ENCODE data around the gene CCDC127. TPM values are rescaled to one million over a fixed set of nuclear protein-coding genes. Genes with fewer than 3 reads are reported as not detected.
"Not testable (repeated sequence)": the region's sequence is repeated elsewhere in the genome, so short reads cannot be mapped to it uniquely, and the experiment has no call there.

The CCDC127 gene
- total and polyA plus RNA-seq, 2 donors (not counting 3 experiments of a cell fraction or from before 2014, with no cell fraction given) = 3.4 to 6.3 TPM

GRCh38 chr5:219460-219863 is 1.5 kb upstream of the CCDC127 start:
- H2AFZ ChIP-seq (ENCODE audit: low read depth, low read length) = no peak overlapping the region
- ChIA-PET POLR2A (interaction anchor here (1.1 kb wide), 1 partner anchor 31 kb away, joined by 3 read pairs; no protein-coding TSS in a partner anchor), CTCF (interaction anchor here (1.1 to 3.5 kb wide), 3 partner anchors 31 to 211 kb away, joined by 3 to 36 read pairs (median 5); no protein-coding TSS in a partner anchor)
- H3K9me3 ChIP-seq (replicated peaks; ENCODE audit: control insufficient read depth, insufficient read depth, low read length) = no peaks in the 10 kb centered on the region
- H3K79me2 ChIP-seq (ENCODE audit: control insufficient read depth, insufficient read depth, low read length) = peaks cover 67% of the 10 kb centered on the region
- H4K20me1 ChIP-seq (replicated peaks; ENCODE audit: control insufficient read depth, extremely low read depth, insufficient read depth, low read length) = peaks cover 5% of the 10 kb centered on the region
- peak overlapping the region; percentile 79 for H3K9ac ChIP-seq (replicated peaks; ENCODE audit: extremely low read depth, insufficient read depth, low read length)
- BruUV-seq (replicated peaks) = TSS peak; percentile 44
- peak overlapping the region; percentile 70 for H3K27ac ChIP-seq (ENCODE audit: insufficient read depth, low read depth, low read length)
- H3K36me3 ChIP-seq (ENCODE audit: control insufficient read depth in 2 of 2, extremely low read depth in 1 of 2, insufficient read depth in 2 of 2, low read length in 2 of 2) = peaks cover 0 to 2% of the 10 kb centered on the region in 2 experiments
- peak; percentile 79 for DNase-seq (ENCODE audit: low read depth, low spot score)
- TF ChIP-seq FOS (IDR thresholded peaks at IDR 0.05; ENCODE audit: borderline replicate concordance, insufficient read depth, low read length) = peak; percentile 33
- no peak for TF ChIP-seq MAX (IDR thresholded peaks at IDR 0.05; ENCODE audit: insufficient read depth, insufficient read length)
- peak overlapping the region; percentile 86 to 95 (median 94) for H3K4me3 ChIP-seq (replicated peaks in 1 of 3; ENCODE audit: insufficient read depth in 1 of 3, low read depth in 1 of 3, low read length in 3 of 3)
- peaks cover 49% of the 10 kb centered on the region for H3K4me1 ChIP-seq (ENCODE audit: control insufficient read depth, extremely low read depth, insufficient read depth, low read length)
- FAIRE-seq = peak; percentile 69
- peak overlapping the region; percentile 99 for H3K4me2 ChIP-seq (ENCODE audit: insufficient read depth, low read length)
- dilution Hi-C loops (cut with MboI; ENCODE audit: extremely low pct_ligation_motif_present, low sequenced_read_pairs) (no loop called here), intact Hi-C loops (cut with micrococcal nuclease) (loop anchor here (1.0 to 2.0 kb wide), 2 partner anchors 31 to 91 kb away; no protein-coding TSS in a partner anchor)
- H3K9me1 ChIP-seq (replicated peaks; ENCODE audit: control insufficient read depth, extremely low read depth, insufficient read depth, low read length) = no peaks in the 10 kb centered on the region
- no peaks in the 10 kb centered on the region for H3K27me3 ChIP-seq (ENCODE audit: control insufficient read depth in 2 of 2, insufficient read depth in 2 of 2, low read length in 2 of 2)

GRCh38 chr5:218457-219291 is 721 bp upstream of the CCDC127 start:
- dilution Hi-C loops (cut with MboI; ENCODE audit: extremely low pct_ligation_motif_present, low sequenced_read_pairs) (no loop called here), intact Hi-C loops (cut with micrococcal nuclease) (loop anchor here (1.0 to 2.0 kb wide), 3 partner anchors 30 to 92 kb away; partner anchors contain the start of gene PDCD6)
- ChIA-PET POLR2A (interaction anchor here (1.1 to 1.4 kb wide), 2 partner anchors 30 to 52 kb away, joined by 3 read pairs; partner anchors contain the start of gene PDCD6), CTCF (interaction anchor here (1.0 to 3.5 kb wide), 8 partner anchors 11 to 228 kb away, joined by 3 to 36 read pairs (median 3); no protein-coding TSS in a partner anchor)
- Histone ChIP-seq H4K20me1 (replicated peaks; ENCODE audit: control insufficient read depth, extremely low read depth, insufficient read depth, low read length) (peaks cover 5% of the 10 kb centered on the region), H3K36me3 (ENCODE audit: control insufficient read depth in 2 of 2, extremely low read depth in 1 of 2, insufficient read depth in 2 of 2, low read length in 2 of 2) (no peaks in the 10 kb centered on the region), H3K79me2 (ENCODE audit: control insufficient read depth, insufficient read depth, low read length) (peaks cover 66% of the 10 kb centered on the region), H3K4me1 (ENCODE audit: control insufficient read depth, extremely low read depth, insufficient read depth, low read length) (peaks cover 44% of the 10 kb centered on the region), H3K4me2 (ENCODE audit: insufficient read depth, low read length) (peak overlapping the region; percentile 99), H2AFZ (ENCODE audit: low read depth, low read length) (peak overlapping the region; percentile 50), H3K27me3 (ENCODE audit: control insufficient read depth in 2 of 2, insufficient read depth in 2 of 2, low read length in 2 of 2) (no peaks in the 10 kb centered on the region), H3K4me3 (replicated peaks in 1 of 3; ENCODE audit: insufficient read depth in 1 of 3, low read depth in 1 of 3, low read length in 3 of 3) (peak overlapping the region; percentile 86 to 95 (median 94)), H3K27ac (ENCODE audit: insufficient read depth, low read depth, low read length) (peak overlapping the region; percentile 70), H3K9me3 (replicated peaks; ENCODE audit: control insufficient read depth, insufficient read depth, low read length) (no peaks in the 10 kb centered on the region), H3K9ac (replicated peaks; ENCODE audit: extremely low read depth, insufficient read depth, low read length) (peak overlapping the region; percentile 79), H3K9me1 (replicated peaks; ENCODE audit: control insufficient read depth, extremely low read depth, insufficient read depth, low read length) (no peaks in the 10 kb centered on the region)
- TF ChIP-seq JUN (IDR thresholded peaks at IDR 0.05; ENCODE audit: borderline replicate concordance, insufficient read depth, insufficient read length, low read depth) (no peak), MAX (IDR thresholded peaks at IDR 0.05; ENCODE audit: insufficient read depth, insufficient read length) (no peak), POLR2A (IDR thresholded peaks at IDR 0.05; ENCODE audit: low read depth, low read length) (no peak), MYC (IDR thresholded peaks at IDR 0.05; ENCODE audit: low read depth, low read length) (no peak), FOS (IDR thresholded peaks at IDR 0.05; ENCODE audit: borderline replicate concordance, insufficient read depth, low read length) (no peak), EZH2 (IDR thresholded peaks at IDR 0.05; ENCODE audit: borderline replicate concordance, low read depth, low read length, severe bottlenecking) (no peak), POLR2AphosphoS5 (IDR thresholded peaks at IDR 0.05; ENCODE audit: insufficient read depth, low read depth, low read length) (no peak)
- no peak for FAIRE-seq
- DNase-seq (ENCODE audit: low read depth, low spot score) = peak; percentile 56
- no TSS peak for BruUV-seq (replicated peaks)

GRCh38 chr5:216076-216475 is 1.9 kb downstream of the CCDC127 start:
- DNase-seq (ENCODE audit: low read depth, low spot score); H3K9ac ChIP-seq (replicated peaks; ENCODE audit: extremely low read depth, insufficient read depth, low read length); H3K4me2 ChIP-seq (ENCODE audit: insufficient read depth, low read length); FAIRE-seq; dilution Hi-C loops (cut with MboI; ENCODE audit: extremely low pct_ligation_motif_present, low sequenced_read_pairs); H4K20me1 ChIP-seq (replicated peaks; ENCODE audit: control insufficient read depth, extremely low read depth, insufficient read depth, low read length); CTCF ChIA-PET; H3K36me3 ChIP-seq (ENCODE audit: control insufficient read depth in 2 of 2, extremely low read depth in 1 of 2, insufficient read depth in 2 of 2, low read length in 2 of 2); H3K9me1 ChIP-seq (replicated peaks; ENCODE audit: control insufficient read depth, extremely low read depth, insufficient read depth, low read length); H3K4me3 ChIP-seq (replicated peaks in 1 of 3; ENCODE audit: insufficient read depth in 1 of 3, low read depth in 1 of 3, low read length in 3 of 3); H3K27ac ChIP-seq (ENCODE audit: insufficient read depth, low read depth, low read length); BruUV-seq (replicated peaks); intact Hi-C loops (cut with micrococcal nuclease); H3K9me3 ChIP-seq (replicated peaks; ENCODE audit: control insufficient read depth, insufficient read depth, low read length); POLR2A ChIA-PET; H3K27me3 ChIP-seq (ENCODE audit: control insufficient read depth in 2 of 2, insufficient read depth in 2 of 2, low read length in 2 of 2); H2AFZ ChIP-seq (ENCODE audit: low read depth, low read length): not testable (repeated sequence)
- Histone ChIP-seq H3K79me2 (ENCODE audit: control insufficient read depth, insufficient read depth, low read length) (peaks cover 46% of the 10 kb centered on the region), H3K4me1 (ENCODE audit: control insufficient read depth, extremely low read depth, insufficient read depth, low read length) (peaks cover 20% of the 10 kb centered on the region)

Measured in endothelial cell of umbilical vein (primary cell).